Measurements from ENCODE around the gene BTRC.

DNA sequence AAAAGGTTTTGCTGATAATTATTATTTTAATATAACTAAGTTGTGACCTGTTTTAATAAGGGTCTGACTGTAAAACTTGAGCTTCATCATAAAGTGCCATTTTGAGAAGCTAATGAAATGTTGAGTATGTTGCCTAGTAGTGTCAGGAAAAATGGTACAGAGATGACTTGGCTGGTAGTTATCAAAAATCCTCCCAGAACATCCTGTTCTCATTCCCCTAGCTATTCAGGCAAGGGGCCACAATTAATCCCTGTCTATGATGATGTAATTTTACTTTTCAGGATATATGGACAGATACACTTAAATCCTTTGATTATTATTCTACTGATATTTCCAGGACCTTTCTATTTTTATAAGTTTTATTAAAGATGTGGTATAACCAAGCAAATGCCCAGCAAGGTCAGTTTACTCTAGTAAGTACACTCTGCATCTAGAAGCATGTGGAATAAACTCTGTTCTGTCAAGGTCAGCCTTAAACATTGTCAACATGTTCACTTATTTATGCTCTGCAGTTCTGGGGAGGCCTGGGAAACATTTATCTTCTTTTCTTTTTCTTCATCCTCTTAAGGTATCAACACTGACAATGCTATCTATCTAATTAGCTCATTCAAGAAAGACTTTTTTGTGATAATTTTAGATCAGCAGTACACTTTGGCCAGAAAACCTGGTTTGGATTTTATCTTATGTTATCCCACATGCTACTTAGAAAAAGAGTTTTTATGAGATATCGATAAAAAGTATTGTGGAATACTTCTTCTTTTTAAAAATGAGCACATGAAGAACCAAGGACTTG lies 32.1 kb downstream of the BTRC start:
- no peak for TF ChIP-seq CTCF (conservative IDR thresholded peaks at IDR 0.05; ENCODE audit: low read depth, low read length)
- TF ChIP-seq EZH2phosphoT487 (IDR thresholded peaks at IDR 0.05; ENCODE audit: borderline replicate concordance, low read length) = no peak
- TF ChIP-seq EZH2 (IDR thresholded peaks at IDR 0.05; ENCODE audit: low read length, unreplicated experiment) = no peak

Measured in PC-3 (cell line).